Measurements from ENCODE around the gene NHERF1. TPM values are rescaled to one million over a fixed set of nuclear protein-coding genes. Genes with fewer than 3 reads are reported as not detected.

The NHERF1 gene
- total RNA-seq, 1 experiment from 2014 or later, result 90.8 TPM

DNA sequence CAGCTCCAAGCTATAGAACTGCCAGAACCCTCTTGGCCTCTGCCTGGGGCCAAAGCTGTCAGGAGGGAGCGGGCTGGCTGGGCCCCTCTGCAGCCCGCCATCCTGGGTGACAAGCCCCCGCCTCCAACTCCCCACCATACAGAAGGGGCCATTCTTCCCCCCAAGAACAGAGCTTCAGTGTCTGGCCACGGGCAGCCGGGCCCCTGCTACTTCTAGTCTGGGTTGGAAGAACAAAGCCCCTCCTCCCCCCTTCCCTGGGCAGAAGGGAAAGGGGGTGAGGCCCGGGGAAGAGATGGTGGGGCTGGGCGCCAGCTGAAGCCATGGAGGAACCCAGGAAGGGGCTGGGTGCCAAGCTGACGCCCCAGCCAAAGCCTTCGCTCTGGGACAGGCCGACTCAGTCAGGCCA, 18.7 kb downstream of the NHERF1 start:
- POLR2A ChIA-PET, result no interaction called here
- intact Hi-C loops (cut with micrococcal nuclease; ENCODE audit: unreplicated experiment), result no loop called here
- in situ Hi-C loops (cut with HindIII; ENCODE audit: low pct_unique_long_range_greater_than_20kb, low sequenced_read_pairs), result no loop called here

DNA sequence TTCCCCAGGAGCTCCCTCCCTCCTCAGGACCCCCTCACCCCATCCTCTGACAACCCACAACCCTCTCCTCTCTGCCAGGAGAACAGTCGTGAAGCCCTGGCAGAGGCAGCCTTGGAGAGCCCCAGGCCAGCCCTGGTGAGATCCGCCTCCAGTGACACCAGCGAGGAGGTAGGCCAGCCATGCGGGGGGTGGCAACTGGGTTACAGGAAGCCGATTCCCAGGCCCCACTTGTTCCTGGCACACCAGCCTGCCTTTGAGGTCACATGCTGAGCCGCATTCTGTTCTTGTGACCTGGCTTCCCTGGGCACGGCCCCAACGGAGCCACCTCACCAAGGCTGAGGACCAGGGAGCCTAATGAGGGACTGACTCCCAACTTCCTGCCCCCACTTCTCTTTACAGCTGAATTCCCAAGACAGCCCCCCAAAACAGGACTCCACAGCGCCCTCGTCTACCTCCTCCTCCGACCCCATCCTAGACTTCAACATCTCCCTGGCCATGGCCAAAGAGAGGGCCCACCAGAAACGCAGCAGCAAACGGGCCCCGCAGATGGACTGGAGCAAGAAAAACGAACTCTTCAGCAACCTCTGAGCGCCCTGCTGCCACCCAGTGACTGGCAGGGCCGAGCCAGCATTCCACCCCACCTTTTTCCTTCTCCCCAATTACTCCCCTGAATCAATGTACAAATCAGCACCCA, 19.8 kb downstream of the NHERF1 start:
- no peak overlapping the region for H3K4me3 ChIP-seq (ENCODE audit: low read depth in 2 of 2, low read length in 2 of 2)
- TF ChIP-seq, protein P1, sequence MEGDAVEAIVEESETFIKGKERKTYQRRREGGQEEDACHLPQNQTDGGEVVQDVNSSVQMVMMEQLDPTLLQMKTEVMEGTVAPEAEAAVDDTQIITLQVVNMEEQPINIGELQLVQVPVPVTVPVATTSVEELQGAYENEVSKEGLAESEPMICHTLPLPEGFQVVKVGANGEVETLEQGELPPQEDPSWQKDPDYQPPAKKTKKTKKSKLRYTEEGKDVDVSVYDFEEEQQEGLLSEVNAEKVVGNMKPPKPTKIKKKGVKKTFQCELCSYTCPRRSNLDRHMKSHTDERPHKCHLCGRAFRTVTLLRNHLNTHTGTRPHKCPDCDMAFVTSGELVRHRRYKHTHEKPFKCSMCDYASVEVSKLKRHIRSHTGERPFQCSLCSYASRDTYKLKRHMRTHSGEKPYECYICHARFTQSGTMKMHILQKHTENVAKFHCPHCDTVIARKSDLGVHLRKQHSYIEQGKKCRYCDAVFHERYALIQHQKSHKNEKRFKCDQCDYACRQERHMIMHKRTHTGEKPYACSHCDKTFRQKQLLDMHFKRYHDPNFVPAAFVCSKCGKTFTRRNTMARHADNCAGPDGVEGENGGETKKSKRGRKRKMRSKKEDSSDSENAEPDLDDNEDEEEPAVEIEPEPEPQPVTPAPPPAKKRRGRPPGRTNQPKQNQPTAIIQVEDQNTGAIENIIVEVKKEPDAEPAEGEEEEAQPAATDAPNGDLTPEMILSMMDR (IDR thresholded peaks at IDR 0.05), result no peak
- no peak; the same call in 1 of the 2 replicates for TF ChIP-seq POLR2AphosphoS5 (IDR thresholded peaks at IDR 0.05; ENCODE audit: low read depth, low read length)
- TF ChIP-seq, protein P2, sequence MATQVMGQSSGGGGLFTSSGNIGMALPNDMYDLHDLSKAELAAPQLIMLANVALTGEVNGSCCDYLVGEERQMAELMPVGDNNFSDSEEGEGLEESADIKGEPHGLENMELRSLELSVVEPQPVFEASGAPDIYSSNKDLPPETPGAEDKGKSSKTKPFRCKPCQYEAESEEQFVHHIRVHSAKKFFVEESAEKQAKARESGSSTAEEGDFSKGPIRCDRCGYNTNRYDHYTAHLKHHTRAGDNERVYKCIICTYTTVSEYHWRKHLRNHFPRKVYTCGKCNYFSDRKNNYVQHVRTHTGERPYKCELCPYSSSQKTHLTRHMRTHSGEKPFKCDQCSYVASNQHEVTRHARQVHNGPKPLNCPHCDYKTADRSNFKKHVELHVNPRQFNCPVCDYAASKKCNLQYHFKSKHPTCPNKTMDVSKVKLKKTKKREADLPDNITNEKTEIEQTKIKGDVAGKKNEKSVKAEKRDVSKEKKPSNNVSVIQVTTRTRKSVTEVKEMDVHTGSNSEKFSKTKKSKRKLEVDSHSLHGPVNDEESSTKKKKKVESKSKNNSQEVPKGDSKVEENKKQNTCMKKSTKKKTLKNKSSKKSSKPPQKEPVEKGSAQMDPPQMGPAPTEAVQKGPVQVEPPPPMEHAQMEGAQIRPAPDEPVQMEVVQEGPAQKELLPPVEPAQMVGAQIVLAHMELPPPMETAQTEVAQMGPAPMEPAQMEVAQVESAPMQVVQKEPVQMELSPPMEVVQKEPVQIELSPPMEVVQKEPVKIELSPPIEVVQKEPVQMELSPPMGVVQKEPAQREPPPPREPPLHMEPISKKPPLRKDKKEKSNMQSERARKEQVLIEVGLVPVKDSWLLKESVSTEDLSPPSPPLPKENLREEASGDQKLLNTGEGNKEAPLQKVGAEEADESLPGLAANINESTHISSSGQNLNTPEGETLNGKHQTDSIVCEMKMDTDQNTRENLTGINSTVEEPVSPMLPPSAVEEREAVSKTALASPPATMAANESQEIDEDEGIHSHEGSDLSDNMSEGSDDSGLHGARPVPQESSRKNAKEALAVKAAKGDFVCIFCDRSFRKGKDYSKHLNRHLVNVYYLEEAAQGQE (IDR thresholded peaks at IDR 0.05; ENCODE audit: insufficient read depth in 1 of 2, low read depth in 2 of 2, low read length in 1 of 2), result no peak
- TF ChIP-seq SIN3A (IDR thresholded peaks at IDR 0.05; ENCODE audit: borderline replicate concordance, insufficient read depth, low read depth, low read length), result no peak
- peak; percentile 53; the same call in 1 of the 2 replicates for TF ChIP-seq TCF7L2 (IDR thresholded peaks at IDR 0.05; ENCODE audit: low read depth, low read length)
- H3K27ac ChIP-seq (ENCODE audit: low read length), result peak overlapping the region; percentile 36
- DNase-seq (ENCODE audit: low read depth, low spot score) (no peak), ATAC-seq (peak; percentile 57)
- intact Hi-C loops (cut with micrococcal nuclease; ENCODE audit: unreplicated experiment) (no loop called here), in situ Hi-C loops (cut with HindIII; ENCODE audit: low pct_unique_long_range_greater_than_20kb, low sequenced_read_pairs) (no loop called here)
- H3K27me3 ChIP-seq (ENCODE audit: control insufficient read depth, insufficient read depth, low read length), result no peaks in the 10 kb centered on the region
- BruUV-seq (replicated peaks), result no TSS peak
- H3K4me1 ChIP-seq (ENCODE audit: control insufficient read depth, insufficient read depth, low read length), result peaks cover 44% of the 10 kb centered on the region
- H3K36me3 ChIP-seq (ENCODE audit: control insufficient read depth, insufficient read depth, low read length), result 0 out of 2 replicates have a peak, but pooled peaks cover 5% of the 10 kb centered on the region
- H3K9me3 ChIP-seq (ENCODE audit: control insufficient read depth, insufficient read depth, low read depth, low read length), result no peaks in the 10 kb centered on the region
- POLR2A ChIA-PET, result interaction anchor here (0.6 kb wide), 1 partner anchor 19 kb away, joined by 4 read pairs; no protein-coding TSS in a partner anchor
- CTCF ChIA-PET, result no interaction called here

More for the DNA sequence above, 18.7 kb downstream of the NHERF1 start:
- ATAC-seq, result no peak
- TF ChIP-seq, protein P1 (IDR thresholded peaks at IDR 0.05), result no peak
- Histone ChIP-seq H3K27ac (ENCODE audit: low read length) (no peak overlapping the region), H3K9me3 (ENCODE audit: control insufficient read depth, insufficient read depth, low read depth, low read length) (no peaks in the 10 kb centered on the region), H3K4me1 (ENCODE audit: control insufficient read depth, insufficient read depth, low read length) (peaks cover 44% of the 10 kb centered on the region), H3K4me3 (ENCODE audit: low read depth in 2 of 2, low read length in 2 of 2) (no peak overlapping the region), H3K27me3 (ENCODE audit: control insufficient read depth, insufficient read depth, low read length) (no peaks in the 10 kb centered on the region), H3K36me3 (ENCODE audit: control insufficient read depth, insufficient read depth, low read length) (0 out of 2 replicates have a peak, but pooled peaks cover 2% of the 10 kb centered on the region)
- CTCF ChIA-PET, result interaction anchor here (0.6 kb wide), 1 partner anchor 17 kb away, joined by 6 read pairs; no protein-coding TSS in a partner anchor
- BruUV-seq (replicated peaks), result no TSS peak
- no peak for DNase-seq (ENCODE audit: low read depth, low spot score)
